Measurements from ENCODE around the gene AKR1C2. TPM values are rescaled to one million over a fixed set of nuclear protein-coding genes. Genes with fewer than 3 reads are reported as not detected.
"Not testable (repeated sequence)": the region's sequence is repeated elsewhere in the genome, so short reads cannot be mapped to it uniquely, and the experiment has no call there.

Gene AKR1C2
- total RNA-seq, 1 donor from 2014 or later = 0.22 TPM

DNA sequence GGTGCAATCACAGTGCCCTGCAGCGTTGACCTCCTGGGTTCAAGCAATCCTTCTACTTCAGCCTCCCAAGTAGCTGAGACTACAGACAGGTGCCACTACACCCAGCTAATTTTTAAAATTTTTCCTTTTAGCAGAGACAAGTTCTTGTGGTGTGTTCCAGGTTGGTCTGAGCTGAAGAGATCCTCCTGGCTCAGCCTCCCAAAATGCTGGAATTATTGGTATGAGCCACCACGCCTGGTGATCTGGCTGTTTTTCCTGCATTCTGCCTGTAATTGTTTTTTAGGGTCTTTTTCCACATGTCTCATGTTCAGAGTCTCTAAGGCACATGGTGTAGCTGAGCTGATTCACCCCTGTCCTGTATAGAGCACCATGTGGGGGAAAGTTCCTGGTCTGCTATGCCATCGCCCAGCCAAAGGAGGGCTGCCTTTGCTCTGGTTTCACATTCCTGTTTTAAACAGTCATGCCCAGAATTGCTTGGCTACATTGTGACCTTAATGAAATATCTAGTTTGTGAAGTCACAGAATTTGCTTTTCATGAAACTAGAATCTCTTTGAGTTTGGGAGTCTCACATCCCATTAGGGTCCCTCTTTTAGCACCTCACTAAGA, 15.1 kb upstream of the AKR1C2 start:
- DNase-seq (ENCODE audit: low spot score); H3K36me3 Mint-ChIP-seq (ENCODE audit: low read depth); H3K4me3 Mint-ChIP-seq (ENCODE audit: unreplicated experiment); H3K27me3 Mint-ChIP-seq (ENCODE audit: low read depth); H3K9me3 Mint-ChIP-seq (ENCODE audit: low read depth): not testable (repeated sequence)
- TF ChIP-seq, protein P1, sequence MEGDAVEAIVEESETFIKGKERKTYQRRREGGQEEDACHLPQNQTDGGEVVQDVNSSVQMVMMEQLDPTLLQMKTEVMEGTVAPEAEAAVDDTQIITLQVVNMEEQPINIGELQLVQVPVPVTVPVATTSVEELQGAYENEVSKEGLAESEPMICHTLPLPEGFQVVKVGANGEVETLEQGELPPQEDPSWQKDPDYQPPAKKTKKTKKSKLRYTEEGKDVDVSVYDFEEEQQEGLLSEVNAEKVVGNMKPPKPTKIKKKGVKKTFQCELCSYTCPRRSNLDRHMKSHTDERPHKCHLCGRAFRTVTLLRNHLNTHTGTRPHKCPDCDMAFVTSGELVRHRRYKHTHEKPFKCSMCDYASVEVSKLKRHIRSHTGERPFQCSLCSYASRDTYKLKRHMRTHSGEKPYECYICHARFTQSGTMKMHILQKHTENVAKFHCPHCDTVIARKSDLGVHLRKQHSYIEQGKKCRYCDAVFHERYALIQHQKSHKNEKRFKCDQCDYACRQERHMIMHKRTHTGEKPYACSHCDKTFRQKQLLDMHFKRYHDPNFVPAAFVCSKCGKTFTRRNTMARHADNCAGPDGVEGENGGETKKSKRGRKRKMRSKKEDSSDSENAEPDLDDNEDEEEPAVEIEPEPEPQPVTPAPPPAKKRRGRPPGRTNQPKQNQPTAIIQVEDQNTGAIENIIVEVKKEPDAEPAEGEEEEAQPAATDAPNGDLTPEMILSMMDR (IDR thresholded peaks at IDR 0.05) = peak; percentile 56
- peak overlapping the region; percentile 36 for H3K27ac Mint-ChIP-seq (ENCODE audit: unreplicated experiment)
- H3K4me1 Mint-ChIP-seq (ENCODE audit: low read depth) = peaks cover 13% of the 10 kb centered on the region

DNA sequence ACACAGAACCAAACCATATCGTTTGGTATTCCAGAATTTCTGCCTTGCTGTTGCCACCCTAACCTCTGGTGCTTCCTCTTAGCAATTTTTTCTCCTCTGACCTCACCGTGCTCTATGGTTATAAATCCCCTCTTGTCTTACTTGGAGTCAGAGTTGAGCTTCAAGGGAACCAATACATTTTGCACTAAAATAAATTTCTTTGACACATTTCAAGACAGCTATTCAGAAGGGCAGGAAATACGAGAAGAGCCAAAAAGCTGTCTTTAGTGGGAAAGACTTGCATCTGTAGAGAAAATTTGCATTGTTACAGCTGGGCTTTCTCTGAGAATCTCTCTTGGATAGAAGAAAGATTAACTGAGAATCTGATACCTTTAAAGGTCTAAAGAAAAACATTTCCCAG, 14.5 kb upstream of the AKR1C2 start:
- Mint-ChIP-seq H3K4me3 (ENCODE audit: unreplicated experiment) (no peak overlapping the region), H3K27ac (ENCODE audit: unreplicated experiment) (no peak overlapping the region), H3K36me3 (ENCODE audit: low read depth) (no peaks in the 10 kb centered on the region), H3K27me3 (ENCODE audit: low read depth) (no peaks in the 10 kb centered on the region), H3K4me1 (ENCODE audit: low read depth) (peaks cover 13% of the 10 kb centered on the region), H3K9me3 (ENCODE audit: low read depth) (no peaks in the 10 kb centered on the region)
- TF ChIP-seq, protein P1 (IDR thresholded peaks at IDR 0.05) = no peak
- DNase-seq (ENCODE audit: low spot score) = no peak

DNA sequence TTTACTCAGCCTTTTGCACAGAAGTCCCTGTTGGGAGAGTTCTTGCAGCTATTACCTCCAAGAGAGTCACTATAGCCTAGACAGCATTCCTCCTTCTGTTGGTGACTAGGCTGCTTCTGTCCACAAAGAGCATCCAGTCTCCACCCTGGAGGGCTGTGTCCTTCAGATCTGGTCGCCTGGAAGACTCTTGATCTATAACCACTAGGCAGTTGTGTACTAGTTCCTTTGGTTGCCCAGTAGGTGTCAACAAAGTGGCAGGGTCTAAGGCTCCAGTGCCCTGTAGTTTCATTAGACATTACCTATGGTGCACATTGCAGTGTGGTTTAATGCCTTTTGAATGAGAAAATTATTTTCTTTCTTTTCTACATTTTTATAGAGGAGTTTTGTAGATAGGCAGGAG, 11.3 kb upstream of the AKR1C2 start:
- Mint-ChIP-seq H3K4me1 (ENCODE audit: low read depth) (peaks cover 12% of the 10 kb centered on the region), H3K4me3 (ENCODE audit: unreplicated experiment) (no peak overlapping the region), H3K27ac (ENCODE audit: unreplicated experiment) (no peak overlapping the region), H3K36me3 (ENCODE audit: low read depth) (no peaks in the 10 kb centered on the region), H3K27me3 (ENCODE audit: low read depth) (peaks cover 13% of the 10 kb centered on the region), H3K9me3 (ENCODE audit: low read depth) (no peaks in the 10 kb centered on the region)
- TF ChIP-seq, protein P1 (IDR thresholded peaks at IDR 0.05) = peak; percentile 24
- no peak for DNase-seq (ENCODE audit: low spot score)

DNA sequence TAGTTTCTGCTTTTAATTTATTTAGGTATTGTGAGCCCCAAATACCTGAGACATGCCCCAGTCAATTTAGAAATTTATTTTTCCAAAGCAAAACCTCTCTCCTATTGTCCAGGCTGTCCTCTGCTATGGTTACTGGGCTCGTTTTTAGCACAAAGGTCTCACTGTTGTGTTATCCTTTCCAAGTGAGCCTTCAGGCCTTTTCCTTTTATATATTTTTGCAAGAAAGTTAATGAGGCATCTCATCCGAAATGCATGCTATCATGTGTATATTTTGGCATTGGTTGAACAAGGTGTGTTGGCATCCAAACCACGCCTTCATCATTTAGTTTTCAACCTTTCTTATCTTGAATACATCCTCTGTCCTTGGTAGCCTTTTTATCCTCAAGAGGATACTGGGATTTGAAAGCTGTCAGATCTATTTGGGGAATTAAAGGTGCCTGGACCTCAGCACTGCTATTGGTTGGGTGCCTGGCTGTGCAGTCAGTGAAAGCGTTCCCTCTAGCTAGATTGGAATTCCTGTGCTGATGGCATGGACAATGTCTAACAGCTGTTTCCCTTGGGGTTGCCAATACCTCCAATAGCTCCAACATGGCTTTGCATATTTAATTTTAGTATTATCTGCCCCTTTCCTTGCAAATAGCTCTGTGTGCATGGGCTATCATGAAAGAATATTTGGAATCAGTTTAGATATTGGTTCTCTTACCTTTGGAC, 10.7 kb upstream of the AKR1C2 start:
- H3K4me1 Mint-ChIP-seq (ENCODE audit: low read depth); DNase-seq (ENCODE audit: low spot score); H3K9me3 Mint-ChIP-seq (ENCODE audit: low read depth); H3K4me3 Mint-ChIP-seq (ENCODE audit: unreplicated experiment); H3K36me3 Mint-ChIP-seq (ENCODE audit: low read depth); H3K27ac Mint-ChIP-seq (ENCODE audit: unreplicated experiment): not testable (repeated sequence)
- peaks cover 13% of the 10 kb centered on the region for H3K27me3 Mint-ChIP-seq (ENCODE audit: low read depth)

DNA sequence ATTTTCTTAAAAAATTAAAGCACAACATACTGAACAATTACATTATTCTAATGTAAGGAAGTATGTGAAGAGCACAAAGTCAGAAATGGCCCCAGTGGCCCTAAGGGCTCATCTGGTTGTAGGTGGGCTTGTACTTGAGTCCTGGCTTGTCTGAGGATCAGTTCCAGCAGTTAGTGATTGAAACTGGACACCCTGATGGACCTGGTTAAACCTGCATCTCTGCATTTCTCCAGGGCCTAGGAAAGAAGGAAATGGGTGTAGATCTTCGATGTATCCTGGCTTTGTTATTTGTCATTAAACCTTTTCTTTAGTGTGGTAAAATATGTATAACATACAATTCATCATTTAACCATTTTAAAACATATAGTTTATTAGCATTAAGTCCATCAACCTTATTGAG, 9.7 kb upstream of the AKR1C2 start:
- no peak overlapping the region for H3K27ac Mint-ChIP-seq (ENCODE audit: unreplicated experiment)
- H3K9me3 Mint-ChIP-seq (ENCODE audit: low read depth) = no peaks in the 10 kb centered on the region
- peaks cover 14% of the 10 kb centered on the region for H3K27me3 Mint-ChIP-seq (ENCODE audit: low read depth)
- H3K4me1 Mint-ChIP-seq (ENCODE audit: low read depth) = peaks cover 4% of the 10 kb centered on the region
- no peak for DNase-seq (ENCODE audit: low spot score)
- TF ChIP-seq, protein P1 (IDR thresholded peaks at IDR 0.05) = no peak
- no peaks in the 10 kb centered on the region for H3K36me3 Mint-ChIP-seq (ENCODE audit: low read depth)
- H3K4me3 Mint-ChIP-seq (ENCODE audit: unreplicated experiment) = no peak overlapping the region

DNA sequence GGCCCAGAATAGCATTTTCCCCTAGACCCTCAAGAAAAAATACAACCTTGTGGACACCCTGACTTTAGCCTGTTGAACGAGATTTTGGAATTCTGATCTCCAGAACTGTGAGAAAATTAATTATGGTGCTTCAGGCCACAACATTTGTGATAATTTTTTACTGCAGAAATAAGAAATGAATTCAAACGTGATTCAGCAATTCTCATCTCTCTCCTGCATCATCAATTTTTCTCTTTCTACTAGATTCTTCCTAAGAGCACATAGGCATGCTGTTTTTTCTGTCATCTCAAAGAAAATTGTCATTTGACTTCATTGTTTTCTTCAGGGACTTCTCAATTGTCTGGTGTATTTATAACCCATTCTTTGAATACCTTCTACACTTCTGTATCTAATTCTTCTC, 8.9 kb upstream of the AKR1C2 start:
- no peak overlapping the region for H3K27ac Mint-ChIP-seq (ENCODE audit: unreplicated experiment)
- no peaks in the 10 kb centered on the region for H3K36me3 Mint-ChIP-seq (ENCODE audit: low read depth)
- H3K4me1 Mint-ChIP-seq (ENCODE audit: low read depth) = no peaks in the 10 kb centered on the region
- DNase-seq (ENCODE audit: low spot score) = no peak
- no peaks in the 10 kb centered on the region for H3K9me3 Mint-ChIP-seq (ENCODE audit: low read depth)
- peaks cover 15% of the 10 kb centered on the region for H3K27me3 Mint-ChIP-seq (ENCODE audit: low read depth)
- no peak overlapping the region for H3K4me3 Mint-ChIP-seq (ENCODE audit: unreplicated experiment)
- TF ChIP-seq, protein P1 (IDR thresholded peaks at IDR 0.05) = no peak

DNA sequence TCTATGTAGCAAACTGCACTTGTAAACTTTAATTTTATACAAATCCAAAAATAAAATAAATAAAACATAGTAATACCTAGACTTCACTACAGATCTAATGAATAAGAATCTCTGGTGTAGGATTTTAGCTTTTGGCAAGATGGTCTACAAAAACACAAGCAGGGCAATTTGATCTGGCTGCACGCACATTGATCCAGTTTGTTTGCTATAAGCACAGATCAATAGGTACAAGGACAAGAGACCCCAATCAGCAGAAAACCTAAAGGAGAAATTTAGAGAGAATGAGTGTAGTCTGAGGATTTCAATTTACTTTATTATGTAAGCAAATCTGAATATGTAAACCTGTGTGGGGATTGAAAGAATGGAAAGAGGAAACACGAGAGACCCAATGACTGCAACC, 7.7 kb upstream of the AKR1C2 start:
- not testable (repeated sequence) for H3K9me3 Mint-ChIP-seq (ENCODE audit: low read depth); H3K27ac Mint-ChIP-seq (ENCODE audit: unreplicated experiment); H3K4me1 Mint-ChIP-seq (ENCODE audit: low read depth); DNase-seq (ENCODE audit: low spot score); H3K36me3 Mint-ChIP-seq (ENCODE audit: low read depth); H3K4me3 Mint-ChIP-seq (ENCODE audit: unreplicated experiment)
- peaks cover 15% of the 10 kb centered on the region for H3K27me3 Mint-ChIP-seq (ENCODE audit: low read depth)

DNA sequence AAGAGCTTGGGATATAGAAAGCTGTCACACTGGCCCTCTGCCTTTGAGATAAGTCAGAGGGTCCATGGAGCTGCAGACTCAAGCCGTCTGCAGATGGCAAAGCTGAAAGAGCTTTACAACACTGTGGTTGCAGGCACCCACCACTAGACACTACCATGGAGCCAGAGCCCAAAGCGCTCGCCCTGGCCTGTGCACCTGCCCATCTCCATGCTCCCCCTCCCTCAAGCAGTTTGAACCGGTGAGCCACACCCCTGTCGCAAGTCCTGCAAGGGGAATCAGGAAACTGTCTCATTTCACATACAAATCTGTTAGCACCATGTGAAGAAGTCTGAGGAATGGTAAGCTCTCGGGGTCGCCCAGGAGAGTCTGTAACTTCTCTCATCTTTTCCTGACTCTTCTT, 6.4 kb upstream of the AKR1C2 start:
- H3K4me1 Mint-ChIP-seq (ENCODE audit: low read depth); DNase-seq (ENCODE audit: low spot score); H3K4me3 Mint-ChIP-seq (ENCODE audit: unreplicated experiment); H3K9me3 Mint-ChIP-seq (ENCODE audit: low read depth); H3K36me3 Mint-ChIP-seq (ENCODE audit: low read depth); H3K27ac Mint-ChIP-seq (ENCODE audit: unreplicated experiment): not testable (repeated sequence)
- peaks cover 15% of the 10 kb centered on the region for H3K27me3 Mint-ChIP-seq (ENCODE audit: low read depth)

Measured in chondrocyte (in vitro differentiated cells).